ENCODE results near the gene FEZF1.

GRCh38 chr7:122302761-122303530 is 1.6 kb downstream of the FEZF1 start:
- TF ChIP-seq EP300 (IDR thresholded peaks at IDR 0.05; ENCODE audit: borderline replicate concordance) (no peak), CEBPB (IDR thresholded peaks at IDR 0.05) (no peak), REST (IDR thresholded peaks at IDR 0.05; ENCODE audit: low read depth) (no peak), MAX (IDR thresholded peaks at IDR 0.05) (no peak), TCF12 (IDR thresholded peaks at IDR 0.05; ENCODE audit: low read depth) (no peak), TEAD4 (IDR thresholded peaks at IDR 0.05) (no peak), YY1 (IDR thresholded peaks at IDR 0.05; ENCODE audit: low read depth) (no peak), RAD21 (IDR thresholded peaks at IDR 0.05; ENCODE audit: low read depth) (no peak), TAF1 (IDR thresholded peaks at IDR 0.05; ENCODE audit: low read depth) (no peak), USF1 (IDR thresholded peaks at IDR 0.05) (no peak)

Data from Ishikawa (cell line).